Hepatocyte (in vitro differentiated cells): ENCODE data around the gene ABLIM2.

Experiments
- EZH2 ChIP-seq: fragments of 200-600 bp; sonication (generic); IDR thresholded peaks from 2 replicates; pipeline ENCODE4 v1.6.1; 2016; ENCODE audit warnings: antibody characterized with exemption, mild to moderate bottlenecking, borderline replicate concordance
- EZH2phosphoT487 ChIP-seq: fragments of 200-600 bp; sonication (generic); IDR thresholded peaks from one replicate; pipeline ENCODE4 v1.6.1; 2018; ENCODE audit warnings: antibody characterized with exemption, mild to moderate bottlenecking, low read depth, moderate library complexity; ENCODE audit not compliant: unreplicated experiment, severe bottlenecking
- TF ChIP-seq, protein P1 (sequence below): fragments of 200-600 bp; sonication (generic); IDR thresholded peaks from 2 replicates; pipeline ENCODE4 v1.5.1; 2016; ENCODE audit warnings: antibody characterized with exemption, mild to moderate bottlenecking; ENCODE audit not compliant: poor library complexity

DNA sequence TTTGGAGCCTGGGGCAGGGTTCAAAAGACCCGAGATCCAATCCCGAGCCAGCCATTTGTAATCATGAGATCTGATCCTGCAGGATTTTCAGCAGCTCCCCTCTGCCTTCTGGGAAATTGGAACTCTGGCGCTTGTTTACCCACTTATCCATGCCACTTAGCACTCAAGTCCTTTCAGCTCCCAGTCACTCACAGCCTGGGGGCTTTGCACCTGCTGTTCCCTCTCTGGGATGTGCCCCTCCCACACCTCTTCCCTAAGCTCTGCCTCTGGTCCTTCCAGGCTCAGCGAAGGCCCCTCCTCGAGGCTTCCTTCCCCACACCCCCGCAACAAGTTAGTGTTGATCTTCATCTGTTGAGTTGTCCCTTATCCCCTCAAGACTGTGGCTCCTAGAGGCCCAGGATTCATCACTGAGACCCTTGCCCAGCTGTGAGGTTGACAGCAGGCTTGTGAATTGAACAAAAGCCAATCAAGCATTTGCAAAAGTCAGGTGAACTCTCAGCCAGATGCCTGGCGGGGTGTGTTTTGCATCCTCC is 119.8 kb downstream of the ABLIM2 start:
- TF ChIP-seq, protein P1, sequence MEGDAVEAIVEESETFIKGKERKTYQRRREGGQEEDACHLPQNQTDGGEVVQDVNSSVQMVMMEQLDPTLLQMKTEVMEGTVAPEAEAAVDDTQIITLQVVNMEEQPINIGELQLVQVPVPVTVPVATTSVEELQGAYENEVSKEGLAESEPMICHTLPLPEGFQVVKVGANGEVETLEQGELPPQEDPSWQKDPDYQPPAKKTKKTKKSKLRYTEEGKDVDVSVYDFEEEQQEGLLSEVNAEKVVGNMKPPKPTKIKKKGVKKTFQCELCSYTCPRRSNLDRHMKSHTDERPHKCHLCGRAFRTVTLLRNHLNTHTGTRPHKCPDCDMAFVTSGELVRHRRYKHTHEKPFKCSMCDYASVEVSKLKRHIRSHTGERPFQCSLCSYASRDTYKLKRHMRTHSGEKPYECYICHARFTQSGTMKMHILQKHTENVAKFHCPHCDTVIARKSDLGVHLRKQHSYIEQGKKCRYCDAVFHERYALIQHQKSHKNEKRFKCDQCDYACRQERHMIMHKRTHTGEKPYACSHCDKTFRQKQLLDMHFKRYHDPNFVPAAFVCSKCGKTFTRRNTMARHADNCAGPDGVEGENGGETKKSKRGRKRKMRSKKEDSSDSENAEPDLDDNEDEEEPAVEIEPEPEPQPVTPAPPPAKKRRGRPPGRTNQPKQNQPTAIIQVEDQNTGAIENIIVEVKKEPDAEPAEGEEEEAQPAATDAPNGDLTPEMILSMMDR: no peak
- no peak for TF ChIP-seq EZH2
- no peak for TF ChIP-seq EZH2phosphoT487
